Measurements from ENCODE around the gene WBP4.
"Not testable (repeated sequence)": the region's sequence is repeated elsewhere in the genome, so short reads cannot be mapped to it uniquely, and the experiment has no call there.

The WBP4 gene

GRCh38 chr13:41061075-41061913, at the start of gene WBP4:
Gene WBP4 (plus strand): TSS chr13:41061509. CDS start chr13:41061674, 165 bp downstream.
- peak; percentile 91 for DNase-seq

GRCh38 chr13:41012536-41012935, 48.8 kb upstream of the WBP4 start:
- DNase-seq: no peak

- no peak for DNase-seq
Observed at GRCh38 chr13:41013835-41014234, 47.5 kb upstream of the WBP4 start.

GRCh38 chr13:41015920-41016319, 45.4 kb upstream of the WBP4 start:
- DNase-seq: no peak

- no peak for DNase-seq
Observed at GRCh38 chr13:41017159-41017558, 44.1 kb upstream of the WBP4 start.

GRCh38 chr13:41017817-41018601, 43.3 kb upstream of the WBP4 start:
- no peak for DNase-seq

- no peak for DNase-seq
Observed at GRCh38 chr13:41018602-41018948, 42.7 kb upstream of the WBP4 start.

GRCh38 chr13:41019011-41019487, 42.3 kb upstream of the WBP4 start, which contains the start of gene ELF1:
Gene ELF1 (minus strand): TSS chr13:41019316. CDS start chr13:40982054, 37,262 bp downstream.
- peak; percentile 49 for DNase-seq

- no peak for DNase-seq
Observed at GRCh38 chr13:41019578-41020347, 41.5 kb upstream of the WBP4 start.

GRCh38 chr13:41025518-41025917, 35.8 kb upstream of the WBP4 start:
- no peak for DNase-seq

- DNase-seq: no peak
Observed at GRCh38 chr13:41026788-41027187, 34.5 kb upstream of the WBP4 start.

- DNase-seq: no peak
Observed at GRCh38 chr13:41028051-41028450, 33.3 kb upstream of the WBP4 start.

- DNase-seq: no peak
Observed at GRCh38 chr13:41029629-41030028, 31.7 kb upstream of the WBP4 start.

- no peak for DNase-seq
Observed at GRCh38 chr13:41032691-41033376, 28.5 kb upstream of the WBP4 start.

- DNase-seq: no peak
Observed at GRCh38 chr13:41034382-41034781, 26.9 kb upstream of the WBP4 start.

- DNase-seq: no peak
Observed at GRCh38 chr13:41034881-41035280, 26.4 kb upstream of the WBP4 start.

GRCh38 chr13:41036557-41036956, 24.8 kb upstream of the WBP4 start:
- DNase-seq: not testable (repeated sequence)

GRCh38 chr13:41039746-41040145, 21.6 kb upstream of the WBP4 start:
- DNase-seq: no peak

GRCh38 chr13:41040584-41041334, 20.6 kb upstream of the WBP4 start:
- DNase-seq: no peak

GRCh38 chr13:41042419-41042818, 18.9 kb upstream of the WBP4 start:
- DNase-seq: not testable (repeated sequence)

GRCh38 chr13:41048640-41049039, 12.7 kb upstream of the WBP4 start:
- no peak for DNase-seq
